H1 (cell line): ENCODE data around the gene PLEKHA5. TPM values are rescaled to one million over a fixed set of nuclear protein-coding genes. Genes with fewer than 3 reads are reported as not detected.

Experiments
- CTCF ChIA-PET: fragments of 300-600 bp; sonication (Branson Sonifier 250); formaldehyde crosslinking; loops from one replicate; lab custom pipeline; 2021; ENCODE audit not compliant: partially characterized antibody; lab: Charles Lee
- POLR2A ChIA-PET: fragments of 300-600 bp; sonication (Branson Sonifier 250); formaldehyde crosslinking; loops from one replicate; lab custom pipeline; 2021; ENCODE audit warnings: inconsistent platforms; ENCODE audit not compliant: partially characterized antibody; lab: Charles Lee
- DNase-seq, 2 experiments: peaks; one replicate each; pipeline versions ENCODE4 v3.0.0 to v3.0.0-alpha.2; 2010 to 2022; ENCODE audit warnings: low spot score in 2 of 2, low read depth in 1 of 2, mixed read lengths in 1 of 2
- FAIRE-seq: peaks from 2 replicates; lab custom pipeline; 2011; peaks lifted over from hg19 to GRCh38; lab: Jason Lieb, UNC
- H2AFZ ChIP-seq: 2 replicates; pipeline ENCODE4 v1.8.1; 2012; ENCODE audit warnings: low read length, inconsistent platforms
- H2AK5ac ChIP-seq: 2 replicates; pipeline ENCODE4 v1.6.1; 2013; ENCODE audit warnings: low read depth, low read length
- H2BK120ac ChIP-seq: replicated peaks from 2 replicates; pipeline ENCODE3; 2013; ENCODE audit warnings: low read depth, low read length, inconsistent platforms
- H2BK12ac ChIP-seq: 2 replicates; pipeline ENCODE4 v1.6.1; 2013; ENCODE audit warnings: low read depth, low read length
- H2BK15ac ChIP-seq: 2 replicates; pipeline ENCODE4 v1.6.1; 2013; ENCODE audit warnings: low read length
- H2BK20ac ChIP-seq: 2 replicates; pipeline ENCODE4 v1.6.1; 2013; ENCODE audit warnings: low read length
- H2BK5ac ChIP-seq: 2 replicates; pipeline ENCODE4 v1.6.1; 2013; ENCODE audit warnings: low read depth, low read length
- H3K14ac ChIP-seq: 2 replicates; pipeline ENCODE4 v1.6.1; 2013; ENCODE audit warnings: inconsistent platforms; ENCODE audit not compliant: insufficient read length
- H3K18ac ChIP-seq: 2 replicates; pipeline ENCODE4 v1.6.1; 2013; ENCODE audit warnings: low read length; ENCODE audit errors: extremely low read depth
- H3K23ac ChIP-seq: 2 replicates; pipeline ENCODE4 v1.6.1; 2013; ENCODE audit warnings: inconsistent platforms; ENCODE audit not compliant: insufficient read length
- H3K23me2 ChIP-seq: 2 replicates; pipeline ENCODE4 v1.6.1; 2013; ENCODE audit warnings: low read depth, low read length
- H3K27ac ChIP-seq: 2 replicates; pipeline ENCODE4 v1.6.1; 2011; ENCODE audit warnings: low read depth, low read length, inconsistent platforms
- H3K27me3 ChIP-seq, 4 experiments: replicated peaks in 1 of 4; 1 replicate in 1 of 4; 2 replicates in 3 of 4; pipeline versions ENCODE4 v1.6.1 to v1.8.1; 2011 to 2013; ENCODE audit warnings: low read length in 3 of 4, mild to moderate bottlenecking in 3 of 4, inconsistent platforms in 2 of 4, mixed read lengths in 2 of 4, moderate library complexity in 1 of 4; ENCODE audit not compliant: control insufficient read depth in 3 of 4, insufficient read depth in 3 of 4; ENCODE audit errors: extremely low read depth in 1 of 4
- H3K36me3 ChIP-seq, 4 experiments: 2 replicates each; pipeline versions ENCODE4 v1.6.1 to v1.8.1; 2011 to 2013; ENCODE audit warnings: mild to moderate bottlenecking in 4 of 4, low read length in 3 of 4, moderate library complexity in 2 of 4, control low read depth in 1 of 4, inconsistent platforms in 1 of 4; ENCODE audit not compliant: insufficient read depth in 4 of 4, control insufficient read depth in 2 of 4
- H3K4ac ChIP-seq: replicated peaks from 2 replicates; pipeline ENCODE3; 2013; ENCODE audit warnings: low read length, low read depth, mixed read lengths, inconsistent platforms; ENCODE audit not compliant: insufficient read length
- H3K4me1 ChIP-seq, 4 experiments: replicated peaks in 1 of 4; 1 replicate in 1 of 4; 2 replicates in 3 of 4; pipeline versions ENCODE4 v1.6.1 to v1.8.1; 2011 to 2013; ENCODE audit warnings: low read length in 3 of 4, inconsistent platforms in 2 of 4, mixed read lengths in 1 of 4; ENCODE audit not compliant: insufficient read depth in 4 of 4, control insufficient read depth in 3 of 4
- H3K4me2 ChIP-seq, 2 experiments: 2 replicates each; pipeline versions ENCODE4 v1.6.1 to v1.8.1; 2011 to 2013; ENCODE audit warnings: low read depth in 2 of 2, low read length in 2 of 2, control low read depth in 1 of 2, inconsistent platforms in 1 of 2, mild to moderate bottlenecking in 1 of 2; ENCODE audit not compliant: insufficient read depth in 1 of 2
- H3K4me3 ChIP-seq, 4 experiments: fragments of 200-600, 300-600 bp in 1 of 4; sonication (generic), shearing (Covaris generic), sonication (Bioruptor Twin) in 1 of 4; 2 replicates each; pipeline versions ENCODE4 v1.5.1 to v1.8.1; 2011 to 2016; ENCODE audit warnings: low read length in 4 of 4, low read depth in 3 of 4, control low read depth in 2 of 4, inconsistent platforms in 2 of 4, mild to moderate bottlenecking in 2 of 4, mixed read lengths in 1 of 4, moderate library complexity in 1 of 4; ENCODE audit not compliant: insufficient read depth in 2 of 4; ENCODE audit errors: extremely low read depth in 1 of 4
- H3K56ac ChIP-seq: replicated peaks from 2 replicates; pipeline ENCODE3; 2013; ENCODE audit warnings: low read depth, mild to moderate bottlenecking, mixed read lengths, low read length, inconsistent platforms; ENCODE audit not compliant: insufficient read length
- H3K79me1 ChIP-seq: 2 replicates; pipeline ENCODE4 v1.6.1; 2013; ENCODE audit warnings: low read depth, low read length, control low read depth
- H3K79me2 ChIP-seq, 2 experiments: 2 replicates each; pipeline versions ENCODE4 v1.6.1 to v1.8.1; 2012 to 2013; ENCODE audit warnings: low read length in 2 of 2, mild to moderate bottlenecking in 2 of 2, inconsistent platforms in 1 of 2; ENCODE audit not compliant: insufficient read depth in 2 of 2, control insufficient read depth in 1 of 2
- H3K9ac ChIP-seq, 4 experiments: replicated peaks in 1 of 4; 1 replicate in 1 of 4; 2 replicates in 3 of 4; pipeline versions ENCODE4 v1.6.1 to v1.8.1; 2011 to 2013; ENCODE audit warnings: low read depth in 3 of 4, low read length in 3 of 4, control low read depth in 2 of 4, mild to moderate bottlenecking in 2 of 4, moderate library complexity in 2 of 4, inconsistent platforms in 1 of 4; ENCODE audit errors: extremely low read depth in 1 of 4
- H3K9me3 ChIP-seq, 2 experiments: 2 replicates each; pipeline versions ENCODE4 v1.6.1 to v1.8.1; 2012 to 2013; ENCODE audit warnings: mild to moderate bottlenecking in 2 of 2, moderate library complexity in 2 of 2, control low read depth in 1 of 2, inconsistent platforms in 1 of 2, low read depth in 1 of 2, low read length in 1 of 2, mixed read lengths in 1 of 2; ENCODE audit not compliant: insufficient read depth in 2 of 2
- H4K20me1 ChIP-seq, 2 experiments: replicated peaks in 1 of 2; 2 replicates each; pipeline versions ENCODE3 to v1.8.1; 2011 to 2013; ENCODE audit warnings: inconsistent platforms in 2 of 2, low read length in 2 of 2, mild to moderate bottlenecking in 1 of 2; ENCODE audit not compliant: insufficient read depth in 2 of 2, control insufficient read depth in 1 of 2
- H4K5ac ChIP-seq: 2 replicates; pipeline ENCODE4 v1.6.1; 2013; ENCODE audit warnings: low read length, low read depth, mixed read lengths, inconsistent platforms; ENCODE audit not compliant: insufficient read length
- H4K8ac ChIP-seq: 2 replicates; pipeline ENCODE4 v1.8.0; 2013; ENCODE audit warnings: mild to moderate bottlenecking, moderate library complexity, low read length, inconsistent platforms; ENCODE audit not compliant: insufficient read depth; ENCODE audit errors: extremely low read depth
- H4K91ac ChIP-seq: replicated peaks from 2 replicates; pipeline ENCODE3; 2013; ENCODE audit warnings: low read length, mixed read lengths, inconsistent platforms; ENCODE audit not compliant: insufficient read length
- ASH2L ChIP-seq: fragments of 200-600, 300-600 bp; sonication (generic); IDR thresholded peaks from one replicate; pipeline ENCODE4 v1.7.1; 2017; ENCODE audit warnings: low read length
- BACH1 ChIP-seq: IDR thresholded peaks from 2 replicates; pipeline ENCODE4 v1.6.1; 2012; ENCODE audit warnings: low read length, improper control_type of control experiment
- BCL11A ChIP-seq, 2 experiments: IDR thresholded peaks; one replicate each; pipeline ENCODE4 v1.6.1; 2011; ENCODE audit warnings: low read depth in 2 of 2, low read length in 2 of 2, mild to moderate bottlenecking in 2 of 2
- CEBPB ChIP-seq: IDR thresholded peaks from 2 replicates; pipeline ENCODE4 v1.6.1; 2012; ENCODE audit warnings: low read depth, low read length
- GABPA ChIP-seq: IDR thresholded peaks from 2 replicates; pipeline ENCODE4 v1.6.1; 2011; ENCODE audit warnings: mild to moderate bottlenecking, low read length, moderate library complexity, borderline replicate concordance; ENCODE audit not compliant: insufficient read depth
- POLR2AphosphoS5 ChIP-seq: IDR thresholded peaks from 2 replicates; pipeline ENCODE4 v1.6.1; 2011; ENCODE audit warnings: low read depth, low read length
- RBBP5 ChIP-seq: IDR thresholded peaks from 2 replicates; pipeline ENCODE4 v1.7.1; 2012; ENCODE audit warnings: low read depth, mild to moderate bottlenecking, inconsistent platforms, low read length, moderate library complexity, borderline replicate concordance
- TAF7 ChIP-seq: optimal IDR thresholded peaks from 2 replicates; pipeline ENCODE3; 2011; ENCODE audit warnings: low read depth, mild to moderate bottlenecking, inconsistent platforms, low read length, moderate library complexity, borderline replicate concordance
- WGBS, 2 experiments: shearing (Covaris generic) in 1 of 2; methylation state at CpG; one replicate each; pipeline versions ENCODE4 v1.1.6 to v1.1.7; 2013 to 2015; ENCODE audit warnings: low lambda C conversion rate in 2 of 2, mixed read lengths in 2 of 2, inconsistent platforms in 1 of 2, low coverage in 1 of 2, missing lambda C conversion rate in 1 of 2; ENCODE audit not compliant: insufficient replicate concordance in 2 of 2, insufficient coverage in 1 of 2, insufficient read length in 1 of 2; ENCODE audit errors: extremely low coverage in 1 of 2, missing lambda C conversion rate in 1 of 2; 5-methylcytosine and 5-hydroxymethylcytosine counted together
- polyA plus RNA-seq, 7 experiments: library from polyadenylated mRNA; depleted of rRNA in 3 of 7; stranded (reverse) in 5 of 7; unstranded in 2 of 7; fragments of >200 nt in 5 of 7; fragments of 200-250 nt in 2 of 7; gene quantifications; 1 replicate in 5 of 7; 2 replicates in 1 of 7; 4 replicates in 1 of 7; pipeline versions ENCODE4 v1.2.1 to v1.2.3, GENCODE V29; 2011 to 2013; ENCODE audit warnings: missing spikeins in 2 of 7, mixed read lengths in 2 of 7
- total RNA-seq: library from RNA; stranded (reverse); fragmentation: NEBNext Ultra II Directional; extraction: Animal tissue kit (Norgen Biotek cat#: 25700); gene quantifications from 2 replicates; pipeline ENCODE4 v1.2.1, GENCODE V29; 2021

Gene PLEKHA5
- total and polyA plus RNA-seq, 2 of the 8 experiments (the other 6 are each of a cell fraction or from before 2014, with no cell fraction given), result 17.2 to 66.1 TPM

DNA sequence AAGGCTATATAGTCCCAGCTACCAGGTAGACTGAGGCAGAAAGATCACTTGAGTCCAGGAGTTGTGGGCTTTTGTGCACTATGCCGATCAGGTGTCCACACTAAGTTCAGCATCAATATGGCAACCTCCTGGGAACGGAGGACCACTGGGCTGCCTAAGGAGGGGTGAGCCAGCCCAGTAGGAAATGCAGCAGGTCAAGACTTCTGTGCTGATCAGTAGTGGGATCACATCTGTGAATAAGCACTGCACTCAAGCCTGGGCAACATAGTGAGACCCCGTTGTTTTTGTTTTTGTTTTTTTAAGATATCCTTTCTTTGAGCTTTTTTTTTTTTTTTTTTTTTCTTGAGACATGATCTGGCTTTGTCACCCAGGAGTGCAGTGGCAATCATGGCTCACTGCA lies 174.0 kb downstream of the PLEKHA5 start:
- H2AFZ ChIP-seq, result no peak overlapping the region
- ChIA-PET CTCF (interaction anchor here (0.7 to 2.2 kb wide), 3 partner anchors 8 to 108 kb away, joined by 3 to 7 read pairs (median 3); no protein-coding TSS in a partner anchor), POLR2A (no interaction called here)
- no peak overlapping the region for H3K4ac ChIP-seq
- DNase-seq (no peak), FAIRE-seq (no peak)
- H3K23ac ChIP-seq, result no peak overlapping the region
- H2BK20ac ChIP-seq, result no peak overlapping the region
- H4K20me1 ChIP-seq, result peaks cover 0 to 1% of the 10 kb centered on the region in 2 experiments
- H2BK120ac ChIP-seq, result no peak overlapping the region
- H2AK5ac ChIP-seq, result no peak overlapping the region
- no peaks in the 10 kb centered on the region for H3K9me3 ChIP-seq
- H3K27me3 ChIP-seq, result no peaks in the 10 kb centered on the region
- no peak overlapping the region for H2BK5ac ChIP-seq
- no peak overlapping the region for H3K18ac ChIP-seq
- H3K79me1 ChIP-seq, result no peaks in the 10 kb centered on the region
- H3K4me2 ChIP-seq, result no peak overlapping the region
- no peak overlapping the region for H3K4me3 ChIP-seq
- no peak overlapping the region for H4K91ac ChIP-seq
- no peak overlapping the region for H3K56ac ChIP-seq
- no peak overlapping the region for H3K27ac ChIP-seq
- H4K8ac ChIP-seq, result peak overlapping the region; percentile 19; the same call in 1 of the 2 replicates
- H3K14ac ChIP-seq, result no peak overlapping the region
- TF ChIP-seq GABPA (no peak), POLR2AphosphoS5 (peak; percentile 57; the same call in 1 of the 2 replicates), BACH1 (no peak), RBBP5 (no peak), ASH2L (no peak), CEBPB (no peak), BCL11A (IDR thresholded peaks at IDR 0.05; ENCODE audit: low read depth in 2 of 2, low read length in 2 of 2) (no peak), TAF7 (no peak)
- no peak overlapping the region for H4K5ac ChIP-seq
- 95% methylated on average over 3 of the region's 3 CpGs; no CpG with 5 or more reads in 1 of the 2 experiments for WGBS, 2 experiments
- H3K9ac ChIP-seq, result no peak overlapping the region
- H3K36me3 ChIP-seq, result peaks cover 0 to 28% (median 10%) of the 10 kb centered on the region in 4 experiments; a peak in 6 of 8 replicates
- H3K23me2 ChIP-seq, result no peaks in the 10 kb centered on the region
- no peaks in the 10 kb centered on the region for H3K79me2 ChIP-seq
- H2BK15ac ChIP-seq, result no peak overlapping the region
- no peaks in the 10 kb centered on the region; a peak in 1 of 7 replicates for H3K4me1 ChIP-seq
- no peak overlapping the region for H2BK12ac ChIP-seq
